CD4-positive, alpha-beta memory T cell (primary cell): ENCODE results near the gene RET. TPM values are rescaled to one million over a fixed set of nuclear protein-coding genes. Genes with fewer than 3 reads are reported as not detected.

ENCODE experiments used
- CTCF ChIA-PET: fragments of 350-600 bp; sonication (Branson Sonifier 250); formaldehyde crosslinking; loops from one replicate; lab custom pipeline; 2021; ENCODE audit warnings: inconsistent platforms; ENCODE audit not compliant: partially characterized antibody; lab: Charles Lee
- POLR2A ChIA-PET: fragments of 350-600 bp; sonication (Branson Sonifier 250); formaldehyde crosslinking; loops from one replicate; lab custom pipeline; 2021; ENCODE audit not compliant: partially characterized antibody; lab: Charles Lee
- DNase-seq, 5 donors: peaks; one replicate each; pipeline versions ENCODE4 v3.0.0 to v3.0.0-alpha.2; 2020 to 2022; ENCODE audit warnings: mixed read lengths in 1 of 5
- H3K27ac ChIP-seq: one replicate; pipeline ENCODE4 v1.7.0; 2013; ENCODE audit warnings: low read depth, low read length
- H3K27me3 ChIP-seq: 2 replicates; pipeline ENCODE4 v1.7.0; 2013; ENCODE audit warnings: mild to moderate bottlenecking, low read length, moderate library complexity; ENCODE audit not compliant: insufficient read depth
- H3K36me3 ChIP-seq: 2 replicates; pipeline ENCODE4 v1.7.0; 2013; ENCODE audit warnings: mild to moderate bottlenecking, low read length, moderate library complexity; ENCODE audit not compliant: insufficient read depth
- H3K4me1 ChIP-seq: 2 replicates; pipeline ENCODE4 v1.7.0; 2013; ENCODE audit warnings: mild to moderate bottlenecking, low read length, moderate library complexity; ENCODE audit not compliant: insufficient read depth
- H3K4me3 ChIP-seq, 2 donors: one replicate each; pipeline ENCODE4 v1.7.0; 2013; ENCODE audit warnings: low read length in 2 of 2, mild to moderate bottlenecking in 1 of 2
- H3K9me3 ChIP-seq, 2 donors: one replicate each; pipeline ENCODE4 v1.7.0; 2013; ENCODE audit warnings: low read length in 2 of 2, control low read depth in 1 of 2; ENCODE audit not compliant: control insufficient read depth in 1 of 2
- H3K27ac Mint-ChIP-seq, 7 donors: one replicate each; pipeline ENCODE4 v1.8.0; 2020 to 2021; ENCODE audit warnings: mixed read lengths in 7 of 7, mild to moderate bottlenecking in 6 of 7, inconsistent platforms in 3 of 7, moderate library complexity in 3 of 7
- H3K27me3 Mint-ChIP-seq, 2 donors: one replicate each; pipeline ENCODE4 v1.8.0; 2020 to 2021; ENCODE audit warnings: mixed read lengths in 2 of 2
- H3K36me3 Mint-ChIP-seq, 2 donors: one replicate each; pipeline ENCODE4 v1.8.0; 2020 to 2021; ENCODE audit warnings: mixed read lengths in 2 of 2, inconsistent platforms in 1 of 2, mild to moderate bottlenecking in 1 of 2
- H3K4me1 Mint-ChIP-seq, 4 donors: one replicate each; pipeline ENCODE4 v1.8.0; 2020 to 2021; ENCODE audit warnings: mixed read lengths in 4 of 4, mild to moderate bottlenecking in 1 of 4
- H3K4me3 Mint-ChIP-seq, 8 donors: one replicate each; pipeline ENCODE4 v1.8.0; 2020 to 2021; ENCODE audit warnings: mixed read lengths in 8 of 8, mild to moderate bottlenecking in 7 of 8, moderate library complexity in 6 of 8, inconsistent platforms in 3 of 8
- H3K9me3 Mint-ChIP-seq, 8 donors: one replicate each; pipeline ENCODE4 v1.8.0; 2020 to 2021; ENCODE audit warnings: mixed read lengths in 8 of 8, mild to moderate bottlenecking in 5 of 8, inconsistent platforms in 3 of 8, moderate library complexity in 1 of 8
- intact Hi-C: fragments of 100-400 bp; cut with micrococcal nuclease; formaldehyde crosslinking; loops from one replicate; pipeline ENCODE4 v1.15.1; 2023
- polyA plus RNA-seq, 2 donors: library from polyadenylated mRNA; unstranded; fragments of 300-500 nt; fragmentation: Illumina TruSeq; gene quantifications; one replicate each; pipeline ENCODE4 v1.2.3, GENCODE V29; 2021
- total RNA-seq, 2 experiments: library from RNA; stranded (reverse); gene quantifications; one replicate each; pipeline ENCODE4 v1.2.3, GENCODE V29; 2021

RET gene
- total and polyA plus RNA-seq, 4 experiments from 2014 or later, result not detected

DNA sequence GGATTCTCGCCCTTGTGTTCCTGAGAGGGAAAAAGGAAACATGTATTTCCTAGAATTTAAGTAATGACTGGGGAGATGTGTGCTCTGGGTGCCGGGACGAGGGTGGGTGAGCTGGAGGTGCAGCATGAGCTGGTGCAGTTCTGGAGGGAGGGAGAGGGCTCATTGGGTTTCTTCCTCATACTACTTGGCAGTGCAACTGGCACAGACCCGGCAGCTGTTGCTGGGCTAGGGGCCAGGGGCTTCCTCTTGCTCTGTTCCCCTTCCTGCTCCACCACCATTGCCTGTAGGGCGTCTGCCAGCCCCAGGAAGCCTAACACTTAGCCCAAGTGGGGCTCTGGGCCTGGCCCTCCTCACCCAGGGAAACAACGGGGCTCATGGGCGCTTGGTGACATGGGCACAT, 5.9 kb downstream of the RET start:
- H3K27me3 Mint-ChIP-seq, result peaks cover 10 to 23% of the 10 kb centered on the region in 2 donors
- peaks cover under 1 to 16% (median 5%) of the 10 kb centered on the region in 4 donors for H3K4me1 Mint-ChIP-seq
- no peak overlapping the region for H3K27ac Mint-ChIP-seq
- Histone ChIP-seq H3K27ac (no peak overlapping the region), H3K4me1 (no peaks in the 10 kb centered on the region), H3K4me3 (no peak overlapping the region), H3K36me3 (no peaks in the 10 kb centered on the region), H3K27me3 (no peaks in the 10 kb centered on the region), H3K9me3 (no peaks in the 10 kb centered on the region)
- ChIA-PET POLR2A (no interaction called here), CTCF (no interaction called here)
- no peak for DNase-seq
- intact Hi-C loops, result no loop called here
- peaks cover 0 to under 1% (median 0%) of the 10 kb centered on the region in 8 donors for H3K9me3 Mint-ChIP-seq
- no peaks in the 10 kb centered on the region for H3K36me3 Mint-ChIP-seq
- no peak overlapping the region for H3K4me3 Mint-ChIP-seq

DNA sequence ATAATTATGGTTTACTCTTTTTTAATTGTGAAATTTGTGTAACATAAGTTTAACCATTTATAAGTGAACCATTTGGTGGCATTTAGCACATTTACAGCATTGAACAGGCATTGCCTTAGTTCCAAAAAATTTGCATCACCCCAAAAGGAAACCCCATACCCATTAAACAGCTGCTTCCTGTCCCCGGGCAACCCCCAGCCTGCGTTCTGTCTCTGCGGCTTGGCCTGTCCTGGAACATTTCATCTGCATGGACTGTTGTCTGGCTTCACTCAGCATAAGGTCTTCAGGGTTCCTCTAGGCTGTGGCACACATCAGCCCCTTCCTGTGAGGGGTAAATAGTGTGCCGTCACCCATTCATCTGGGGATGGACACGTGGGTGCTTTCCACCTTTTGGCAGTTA, 6.9 kb downstream of the RET start:
- H3K9me3 ChIP-seq, result no peaks in the 10 kb centered on the region
- no peak for DNase-seq

DNA sequence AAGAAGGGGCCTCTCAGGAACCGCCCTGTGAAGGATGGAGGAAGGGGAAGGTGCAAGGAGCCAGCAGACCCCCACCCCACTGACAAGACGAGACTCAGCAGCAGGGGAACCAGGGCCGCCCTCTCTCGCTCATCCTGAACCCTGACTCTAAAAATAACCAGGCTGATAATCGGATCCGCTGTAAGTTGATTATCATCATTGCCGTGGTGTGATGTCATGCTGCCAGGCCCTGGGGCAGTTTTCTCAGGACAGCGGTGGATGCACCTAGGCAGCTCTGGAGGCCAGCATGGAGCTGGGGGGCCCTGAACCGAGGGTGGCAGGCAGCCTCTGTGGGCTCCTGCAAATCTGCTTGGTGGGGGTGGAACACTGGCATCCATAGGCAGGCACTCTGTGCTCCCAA, 7.9 kb downstream of the RET start:
- Mint-ChIP-seq H3K4me1 (peaks cover 0 to 2% (median under 1%) of the 10 kb centered on the region in 4 donors), H3K9me3 (peaks cover 0 to 2% (median 0%) of the 10 kb centered on the region in 8 donors), H3K27me3 (peaks cover 4 to 18% of the 10 kb centered on the region in 2 donors), H3K27ac (no peak overlapping the region), H3K4me3 (no peak overlapping the region), H3K36me3 (no peaks in the 10 kb centered on the region)
- no peaks in the 10 kb centered on the region for H3K9me3 ChIP-seq
- no peak for DNase-seq
- no peaks in the 10 kb centered on the region for H3K27me3 ChIP-seq
- no peak overlapping the region for H3K27ac ChIP-seq
- intact Hi-C loops, result no loop called here
- CTCF ChIA-PET, result no interaction called here
- no peak overlapping the region for H3K4me3 ChIP-seq
- H3K4me1 ChIP-seq, result no peaks in the 10 kb centered on the region
- POLR2A ChIA-PET, result no interaction called here
- no peaks in the 10 kb centered on the region for H3K36me3 ChIP-seq

More for the DNA sequence above, 6.9 kb downstream of the RET start:
- Mint-ChIP-seq H3K27ac (no peak overlapping the region), H3K36me3 (no peaks in the 10 kb centered on the region), H3K4me3 (no peak overlapping the region), H3K4me1 (peaks cover 0 to 9% (median under 1%) of the 10 kb centered on the region in 4 donors), H3K9me3 (peaks cover 0 to 2% (median 0%) of the 10 kb centered on the region in 8 donors), H3K27me3 (peaks cover 4 to 26% of the 10 kb centered on the region in 2 donors)
- POLR2A ChIA-PET, result no interaction called here
- CTCF ChIA-PET, result no interaction called here
- no peaks in the 10 kb centered on the region for H3K4me1 ChIP-seq
- H3K27me3 ChIP-seq, result no peaks in the 10 kb centered on the region
- intact Hi-C loops, result no loop called here
- no peaks in the 10 kb centered on the region for H3K36me3 ChIP-seq
- H3K4me3 ChIP-seq, result no peak overlapping the region
- H3K27ac ChIP-seq, result no peak overlapping the region

DNA sequence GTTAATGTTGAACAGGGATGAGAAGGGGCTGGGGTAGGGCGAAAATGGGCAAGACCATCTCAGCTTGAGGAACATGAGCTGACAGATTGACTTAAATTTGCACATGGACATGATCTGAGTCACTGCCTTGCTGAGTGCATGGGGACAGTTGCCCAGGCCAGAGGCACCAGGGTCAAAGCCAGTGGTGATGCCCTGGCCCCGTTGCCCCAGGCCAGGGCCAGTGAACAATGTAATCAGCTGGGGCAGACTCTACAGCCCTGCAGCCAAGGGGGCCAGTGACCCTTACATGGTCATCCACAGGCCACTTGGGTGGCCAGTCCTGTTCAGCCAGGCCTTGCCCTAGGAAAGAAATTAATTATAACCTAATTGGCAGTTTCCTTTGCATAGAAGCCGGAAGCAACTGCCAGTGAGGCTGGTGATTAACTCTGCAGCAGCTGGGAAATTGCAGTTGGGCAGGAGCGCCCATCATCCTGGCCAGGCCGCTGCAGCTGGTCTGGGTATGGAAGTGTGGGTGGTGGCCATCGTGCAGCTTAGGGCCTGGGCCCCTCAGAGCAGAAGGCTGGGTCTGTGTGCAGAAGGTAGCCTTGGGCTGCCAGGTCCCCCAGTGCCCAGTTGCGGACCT, 9.6 kb downstream of the RET start:
- ChIA-PET POLR2A (no interaction called here), CTCF (no interaction called here)
- H3K36me3 ChIP-seq, result no peaks in the 10 kb centered on the region
- Mint-ChIP-seq H3K9me3 (peaks cover 0 to 2% (median 0%) of the 10 kb centered on the region in 8 donors), H3K4me1 (peaks cover 0 to 2% (median 0%) of the 10 kb centered on the region in 4 donors), H3K27ac (no peak overlapping the region), H3K27me3 (peaks cover 6 to 11% of the 10 kb centered on the region in 2 donors), H3K4me3 (no peak overlapping the region), H3K36me3 (no peaks in the 10 kb centered on the region)
- DNase-seq, result no peak
- no peak overlapping the region for H3K27ac ChIP-seq
- H3K27me3 ChIP-seq, result no peaks in the 10 kb centered on the region
- no peaks in the 10 kb centered on the region for H3K4me1 ChIP-seq
- intact Hi-C loops, result no loop called here
- no peaks in the 10 kb centered on the region for H3K9me3 ChIP-seq
- no peak overlapping the region for H3K4me3 ChIP-seq

DNA sequence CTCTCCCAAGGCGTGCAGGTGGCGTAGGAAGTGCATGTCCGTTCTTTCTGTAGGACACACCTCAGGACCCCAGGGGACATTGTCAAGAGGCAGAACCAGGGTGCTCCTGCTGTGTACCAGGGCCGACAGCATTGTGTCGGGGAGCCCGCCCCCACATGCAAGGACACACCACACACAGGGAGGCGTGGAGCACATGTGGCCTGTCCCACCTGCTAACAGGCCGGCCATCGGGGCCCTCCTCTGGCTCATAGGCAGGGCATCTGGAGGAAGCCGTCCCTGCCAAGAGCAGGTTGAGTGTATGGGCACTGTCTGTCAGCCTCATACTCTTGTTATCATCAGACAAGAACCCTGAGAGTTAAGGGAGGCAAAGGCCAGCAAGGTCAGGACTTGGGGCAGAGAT, 12.7 kb downstream of the RET start:
- ChIA-PET CTCF (no interaction called here), POLR2A (no interaction called here)
- H3K27ac ChIP-seq, result no peak overlapping the region
- intact Hi-C loops, result no loop called here
- Mint-ChIP-seq H3K4me1 (peaks cover 0 to 5% (median 2%) of the 10 kb centered on the region in 4 donors), H3K4me3 (no peak overlapping the region), H3K27ac (peak overlapping the region in 1 of 7 donors; percentile 12), H3K9me3 (peaks cover 0 to 2% (median 0%) of the 10 kb centered on the region in 8 donors), H3K36me3 (no peaks in the 10 kb centered on the region), H3K27me3 (peaks cover 6 to 7% of the 10 kb centered on the region in 2 donors)
- no peaks in the 10 kb centered on the region for H3K9me3 ChIP-seq
- H3K27me3 ChIP-seq, result no peaks in the 10 kb centered on the region
- DNase-seq, result no peak
- H3K4me3 ChIP-seq, result no peak overlapping the region
- no peaks in the 10 kb centered on the region for H3K4me1 ChIP-seq
- H3K36me3 ChIP-seq, result no peaks in the 10 kb centered on the region

DNA sequence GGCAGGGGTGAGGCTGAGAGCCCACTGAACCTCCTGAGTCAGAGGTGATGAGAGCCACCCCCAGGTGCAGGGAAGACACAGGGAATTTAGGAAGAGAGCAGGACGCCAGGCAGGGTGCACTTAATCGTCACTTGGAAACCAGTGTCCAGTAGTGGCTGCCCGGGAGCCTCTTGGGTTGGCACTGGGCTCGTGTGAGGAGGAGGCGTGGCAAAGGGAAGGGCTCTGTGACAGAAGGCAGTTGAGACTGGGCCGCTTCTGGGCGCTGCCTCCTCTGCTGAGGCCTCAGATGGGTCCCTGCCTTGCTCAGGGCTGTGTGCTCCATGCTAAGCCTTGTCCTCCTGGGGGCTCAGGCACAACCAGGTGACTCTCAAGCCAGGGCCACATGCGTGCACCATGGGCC, 13.3 kb downstream of the RET start:
- intact Hi-C loops, result no loop called here
- Mint-ChIP-seq H3K4me3 (no peak overlapping the region), H3K4me1 (peaks cover 0 to 5% (median 2%) of the 10 kb centered on the region in 4 donors), H3K27me3 (peaks cover 5 to 8% of the 10 kb centered on the region in 2 donors), H3K9me3 (peaks cover 0 to 2% (median 0%) of the 10 kb centered on the region in 8 donors), H3K27ac (no peak overlapping the region), H3K36me3 (no peaks in the 10 kb centered on the region)
- no peak for DNase-seq
- H3K9me3 ChIP-seq, result no peaks in the 10 kb centered on the region
- ChIA-PET POLR2A (no interaction called here), CTCF (no interaction called here)
- H3K4me3 ChIP-seq, result no peak overlapping the region
- no peak overlapping the region for H3K27ac ChIP-seq
- H3K36me3 ChIP-seq, result no peaks in the 10 kb centered on the region
- no peaks in the 10 kb centered on the region for H3K27me3 ChIP-seq
- no peaks in the 10 kb centered on the region for H3K4me1 ChIP-seq

GRCh38 chr10:43090664-43091063, 13.8 kb downstream of the RET start:
- no peaks in the 10 kb centered on the region for H3K36me3 ChIP-seq
- Mint-ChIP-seq H3K4me3 (no peak overlapping the region), H3K9me3 (peaks cover 0 to 2% (median 0%) of the 10 kb centered on the region in 8 donors), H3K27me3 (peaks cover 5 to 8% of the 10 kb centered on the region in 2 donors), H3K36me3 (no peaks in the 10 kb centered on the region), H3K4me1 (peaks cover 0 to 5% (median 2%) of the 10 kb centered on the region in 4 donors), H3K27ac (no peak overlapping the region)
- ChIA-PET CTCF (no interaction called here), POLR2A (no interaction called here)
- no peaks in the 10 kb centered on the region for H3K4me1 ChIP-seq
- intact Hi-C loops, result no loop called here
- H3K9me3 ChIP-seq, result no peaks in the 10 kb centered on the region
- H3K27ac ChIP-seq, result no peak overlapping the region
- DNase-seq, result no peak
- H3K27me3 ChIP-seq, result no peaks in the 10 kb centered on the region
- no peak overlapping the region for H3K4me3 ChIP-seq
